ENCODE measurements around the gene TULP4. TPM values are rescaled to one million over a fixed set of nuclear protein-coding genes. Genes with fewer than 3 reads are reported as not detected.
"Not testable (repeated sequence)": the region's sequence is repeated elsewhere in the genome, so short reads cannot be mapped to it uniquely, and the experiment has no call there.

The TULP4 gene
- total RNA-seq, 4 donors from 2014 or later = 209 to 459 (median 292) TPM

GRCh38 chr6:158286413-158286812, 25.9 kb upstream of the TULP4 start:
- Histone ChIP-seq H3K27me3 (no peaks in the 10 kb centered on the region), H3K4me3 (replicated peaks in 1 of 3) (no peak overlapping the region), H3K9me3 (no peaks in the 10 kb centered on the region), H3K4me1 (peaks cover 24 to 28% of the 10 kb centered on the region in 2 donors), H3K36me3 (no peaks in the 10 kb centered on the region), H3K27ac (peak overlapping the region in 1 of 3 donors; percentile 28)
- no peak for DNase-seq
- intact Hi-C loops (cut with DNase I) = no loop called here
- WGBS, 2 donors = 56 to 69% methylated on average over 1 of the region's 1 CpG
- TF ChIP-seq POLR2A (IDR thresholded peaks at IDR 0.05) = no peak

- Histone ChIP-seq H3K36me3 (no peaks in the 10 kb centered on the region), H3K27me3 (no peaks in the 10 kb centered on the region), H3K4me3 (replicated peaks in 1 of 3) (no peak overlapping the region), H3K27ac (no peak overlapping the region), H3K4me1 (peaks cover 24 to 28% of the 10 kb centered on the region in 2 donors), H3K9me3 (no peaks in the 10 kb centered on the region)
- intact Hi-C loops (cut with DNase I) = no loop called here
- WGBS, 2 donors = 92 to 95% methylated on average over 4 of the region's 4 CpGs
- TF ChIP-seq POLR2A (IDR thresholded peaks at IDR 0.05) (no peak), CTCF (IDR thresholded peaks at IDR 0.05) (no peak)
- no peak for DNase-seq
Observed at GRCh38 chr6:158287047-158287446, 25.2 kb upstream of the TULP4 start.

- H3K9me3 ChIP-seq = no peaks in the 10 kb centered on the region
- no peak for DNase-seq
- 92 to 97% methylated on average over 3 of the region's 3 CpGs for whole genome bisulfite sequencing, 2 donors
- no peak overlapping the region for H3K4me3 ChIP-seq (replicated peaks in 1 of 3)
- TF ChIP-seq CTCF (IDR thresholded peaks at IDR 0.05) = no peak
- TF ChIP-seq POLR2A (IDR thresholded peaks at IDR 0.05) = no peak
- H3K36me3 ChIP-seq = no peaks in the 10 kb centered on the region
- no peaks in the 10 kb centered on the region for H3K27me3 ChIP-seq
- intact Hi-C loops (cut with DNase I) = no loop called here
- H3K27ac ChIP-seq = no peak overlapping the region
- peaks cover 10 to 16% of the 10 kb centered on the region in 2 donors for H3K4me1 ChIP-seq
Observed at GRCh38 chr6:158290040-158290439, 22.2 kb upstream of the TULP4 start.

GRCh38 chr6:158290659-158291058, 21.6 kb upstream of the TULP4 start:
- WGBS, 2 donors = 33 to 36% methylated on average over 3 of the region's 3 CpGs
- intact Hi-C loops (cut with DNase I) = no loop called here

GRCh38 chr6:158292016-158292415, 20.2 kb upstream of the TULP4 start:
- Histone ChIP-seq H3K27me3 (no peaks in the 10 kb centered on the region), H3K4me3 (replicated peaks in 1 of 3) (no peak overlapping the region), H3K9me3 (no peaks in the 10 kb centered on the region), H3K36me3 (no peaks in the 10 kb centered on the region), H3K27ac (no peak overlapping the region), H3K4me1 (peaks cover 4 to 5% of the 10 kb centered on the region in 2 donors)
- no peak for DNase-seq
- intact Hi-C loops (cut with DNase I) = no loop called here
- WGBS, 2 donors = 96 to 98% methylated on average over 3 of the region's 3 CpGs
- TF ChIP-seq CTCF (IDR thresholded peaks at IDR 0.05) (no peak), POLR2A (IDR thresholded peaks at IDR 0.05) (no peak)

More at GRCh38 chr6:158290659-158291058, 21.6 kb upstream of the TULP4 start:
- peak; percentile 54 to 67 for DNase-seq
- Histone ChIP-seq H3K4me3 (replicated peaks in 1 of 3) (no peak overlapping the region), H3K27ac (peak overlapping the region in 1 of 3 donors; percentile 15), H3K4me1 (peaks cover 6 to 15% of the 10 kb centered on the region in 2 donors), H3K36me3 (no peaks in the 10 kb centered on the region), H3K9me3 (no peaks in the 10 kb centered on the region), H3K27me3 (no peaks in the 10 kb centered on the region)
- TF ChIP-seq CTCF (IDR thresholded peaks at IDR 0.05) = no peak
- no peak for TF ChIP-seq POLR2A (IDR thresholded peaks at IDR 0.05)

- H3K9me3 ChIP-seq = no peaks in the 10 kb centered on the region
- intact Hi-C loops (cut with DNase I) = no loop called here
- no peak overlapping the region for H3K4me3 ChIP-seq (replicated peaks in 1 of 3)
- DNase-seq = no peak
- 96 to 100% methylated on average over 1 of the region's 1 CpG for WGBS, 2 donors
- H3K27me3 ChIP-seq = no peaks in the 10 kb centered on the region
- TF ChIP-seq CTCF (IDR thresholded peaks at IDR 0.05) (no peak), POLR2A (IDR thresholded peaks at IDR 0.05) (no peak)
- no peaks in the 10 kb centered on the region for H3K36me3 ChIP-seq
- H3K27ac ChIP-seq = no peak overlapping the region
- H3K4me1 ChIP-seq = peaks cover 4 to 5% of the 10 kb centered on the region in 2 donors
Observed at GRCh38 chr6:158293122-158293521, 19.1 kb upstream of the TULP4 start.

- 95 to 98% methylated on average over 11 of the region's 11 CpGs for WGBS, 2 donors
Observed at GRCh38 chr6:158295976-158296853, 16.1 kb upstream of the TULP4 start.

More at GRCh38 chr6:158295976-158296853, 16.1 kb upstream of the TULP4 start:
- H3K9me3 ChIP-seq; H3K27me3 ChIP-seq; DNase-seq; H3K27ac ChIP-seq; H3K4me3 ChIP-seq (replicated peaks in 1 of 3); H3K36me3 ChIP-seq; intact Hi-C loops (cut with DNase I); H3K4me1 ChIP-seq: not testable (repeated sequence)

Measured in thyroid gland (tissue), 4 donors.